Right cardiac atrium (tissue), 5 donors: ENCODE data around the gene GRID2. TPM values are rescaled to one million over a fixed set of nuclear protein-coding genes. Genes with fewer than 3 reads are reported as not detected.

Source experiments
- ATAC-seq, 2 donors: fragments of 200-7000 bp; cut with Tn5 transposase; one replicate each; pipeline versions ENCODE4 v1.8.0 to v1.9.1; 2020; ENCODE audit warnings: moderate library complexity in 2 of 2, mild to moderate bottlenecking in 1 of 2
- DNase-seq, 3 donors: peaks; one replicate each; pipeline ENCODE4 v3.0.0-alpha.2; 2020
- H3K27ac ChIP-seq: one replicate; pipeline ENCODE4 v1.5.1; 2013; ENCODE audit warnings: mild to moderate bottlenecking, low read length, control low read depth, moderate library complexity
- H3K27me3 ChIP-seq: one replicate; pipeline ENCODE4 v1.6.1; 2013; ENCODE audit not compliant: control insufficient read depth, insufficient read depth
- H3K4me1 ChIP-seq: one replicate; pipeline ENCODE4 v1.6.1; 2013; ENCODE audit warnings: low read length; ENCODE audit not compliant: control insufficient read depth, insufficient read depth
- H3K4me3 ChIP-seq: one replicate; pipeline ENCODE4 v1.5.1; 2013; ENCODE audit warnings: low read length, control low read depth
- H3K9me3 ChIP-seq: one replicate; pipeline ENCODE4 v1.6.1; 2013; ENCODE audit warnings: low read length; ENCODE audit not compliant: control insufficient read depth
- WGBS: extraction: QIAGEN DNeasy Blood & Tissue Kit; methylation state at CpG from one replicate; pipeline ENCODE4 v1.1.7; 2013; 5-methylcytosine and 5-hydroxymethylcytosine counted together
- intact Hi-C, 4 donors: fragments of 100-400 bp; cut with DNase I; formaldehyde crosslinking; loops; one replicate each; pipeline versions ENCODE4 v1.11.0 to v1.14.0; 2022 to 2023
- polyA plus RNA-seq: library from polyadenylated mRNA; stranded (reverse); fragments of 200-250 nt; gene quantifications from one replicate; pipeline ENCODE4 v1.2.3, GENCODE V29; 2013
- total RNA-seq, 4 donors: library from RNA; stranded (reverse); fragmentation: NEBNext Ultra II Directional; extraction: Animal tissue kit (Norgen Biotek cat#: 25700); gene quantifications; one replicate each; pipeline ENCODE4 v1.2.1, GENCODE V29; 2021
- donor health status: healthy with polysubstance abuse.
- donor health status: DM: no; HTN: yes; CAD: no.
- donor health status: DM: no; HTN: no; CAD: no.
- donor health status: DM: no; HTN: yes; CAD: no; lungs with severe emphysema.
- donor health status: DM: yes; HTN: yes; CAD: no.

Gene GRID2
- total and polyA plus RNA-seq, 5 donors: 0.09 to 1.0 (median 0.47) TPM

- intact Hi-C loops: no loop called here
- H3K4me1 ChIP-seq: no peaks in the 10 kb centered on the region
- no peak overlapping the region for H3K27ac ChIP-seq
- DNase-seq (no peak), ATAC-seq (no peak)
- no peak overlapping the region for H3K4me3 ChIP-seq
- H3K9me3 ChIP-seq: no peaks in the 10 kb centered on the region
- no peaks in the 10 kb centered on the region for H3K27me3 ChIP-seq
- WGBS: 41% methylated on average over 2 of the region's 2 CpGs
Observed at GRCh38 chr4:93199492-93199891, 895.7 kb downstream of the GRID2 start.

- WGBS: 31% methylated on average over 4 of the region's 4 CpGs
- H3K9me3 ChIP-seq: no peaks in the 10 kb centered on the region
Observed at GRCh38 chr4:93201471-93202096, 897.8 kb downstream of the GRID2 start.

GRCh38 chr4:93203708-93204107, 899.9 kb downstream of the GRID2 start:
- H3K9me3 ChIP-seq: no peaks in the 10 kb centered on the region
- intact Hi-C loops: no loop called here
- ATAC-seq (peak; percentile 31 to 39), DNase-seq (peak in 2 of 3 donors; percentile 17 to 33)
- no peaks in the 10 kb centered on the region for H3K27me3 ChIP-seq
- H3K27ac ChIP-seq: no peak overlapping the region
- WGBS: 77% methylated on average over 4 of the region's 4 CpGs
- no peak overlapping the region for H3K4me3 ChIP-seq
- no peaks in the 10 kb centered on the region for H3K4me1 ChIP-seq

More at GRCh38 chr4:93201471-93202096, 897.8 kb downstream of the GRID2 start:
- Histone ChIP-seq H3K4me1 (no peaks in the 10 kb centered on the region), H3K27me3 (no peaks in the 10 kb centered on the region), H3K4me3 (no peak overlapping the region), H3K27ac (no peak overlapping the region)
- DNase-seq (no peak), ATAC-seq (no peak)
- intact Hi-C loops: no loop called here

GRCh38 chr4:93212250-93212649, 908.5 kb downstream of the GRID2 start:
- intact Hi-C loops: no loop called here
- Histone ChIP-seq H3K4me3 (no peak overlapping the region), H3K9me3 (no peaks in the 10 kb centered on the region), H3K27me3 (no peaks in the 10 kb centered on the region), H3K4me1 (no peaks in the 10 kb centered on the region), H3K27ac (no peak overlapping the region)
- WGBS: 76% methylated on average over 3 of the region's 3 CpGs
- no peak for ATAC-seq
- DNase-seq: no peak

GRCh38 chr4:93216646-93217045, 912.9 kb downstream of the GRID2 start:
- no peak overlapping the region for H3K27ac ChIP-seq
- intact Hi-C loops: no loop called here
- DNase-seq (no peak), ATAC-seq (no peak)
- WGBS: 61% methylated on average over 8 of the region's 8 CpGs
- H3K4me1 ChIP-seq: no peaks in the 10 kb centered on the region
- no peak overlapping the region for H3K4me3 ChIP-seq
- no peaks in the 10 kb centered on the region for H3K9me3 ChIP-seq
- H3K27me3 ChIP-seq: no peaks in the 10 kb centered on the region

GRCh38 chr4:93217431-93217830, 913.7 kb downstream of the GRID2 start:
- no peaks in the 10 kb centered on the region for H3K27me3 ChIP-seq
- WGBS: 81% methylated on average over 2 of the region's 2 CpGs
- intact Hi-C loops: no loop called here
- H3K4me3 ChIP-seq: no peak overlapping the region
- H3K27ac ChIP-seq: no peak overlapping the region
- ATAC-seq (no peak), DNase-seq (no peak)
- no peaks in the 10 kb centered on the region for H3K4me1 ChIP-seq
- H3K9me3 ChIP-seq: no peaks in the 10 kb centered on the region

GRCh38 chr4:93221771-93222170, 918.0 kb downstream of the GRID2 start:
- no peak overlapping the region for H3K27ac ChIP-seq
- WGBS: 85% methylated on average over 8 of the region's 8 CpGs

GRCh38 chr4:93228021-93228420, 924.3 kb downstream of the GRID2 start:
- H3K9me3 ChIP-seq: no peaks in the 10 kb centered on the region
- no peak overlapping the region for H3K4me3 ChIP-seq
- no peak overlapping the region for H3K27ac ChIP-seq
- no peak for ATAC-seq
- WGBS: 68% methylated on average over 3 of the region's 3 CpGs
- no peak for DNase-seq
- no peaks in the 10 kb centered on the region for H3K4me1 ChIP-seq
- H3K27me3 ChIP-seq: no peaks in the 10 kb centered on the region
- intact Hi-C loops: no loop called here

More at GRCh38 chr4:93221771-93222170, 918.0 kb downstream of the GRID2 start:
- Histone ChIP-seq H3K27me3 (no peaks in the 10 kb centered on the region), H3K4me3 (no peak overlapping the region), H3K9me3 (no peaks in the 10 kb centered on the region), H3K4me1 (no peaks in the 10 kb centered on the region)
- ATAC-seq (no peak), DNase-seq (no peak)
- intact Hi-C loops: no loop called here

- DNase-seq: no peak
- Histone ChIP-seq H3K4me1 (no peaks in the 10 kb centered on the region), H3K27me3 (no peaks in the 10 kb centered on the region), H3K4me3 (no peak overlapping the region), H3K27ac (no peak overlapping the region), H3K9me3 (no peaks in the 10 kb centered on the region)
- no peak for ATAC-seq
- intact Hi-C loops: no loop called here
- 55% methylated on average over 2 of the region's 2 CpGs for WGBS
Observed at GRCh38 chr4:93232883-93233282, 929.1 kb downstream of the GRID2 start.

GRCh38 chr4:93237521-93237920, 933.8 kb downstream of the GRID2 start:
- Histone ChIP-seq H3K27ac (no peak overlapping the region), H3K9me3 (no peaks in the 10 kb centered on the region), H3K4me1 (no peaks in the 10 kb centered on the region), H3K4me3 (no peak overlapping the region), H3K27me3 (no peaks in the 10 kb centered on the region)
- intact Hi-C loops: no loop called here
- WGBS: 73% methylated on average over 2 of the region's 2 CpGs
- DNase-seq: no peak
- ATAC-seq: no peak

GRCh38 chr4:93243262-93243661, 939.5 kb downstream of the GRID2 start:
- H3K27ac ChIP-seq: no peak overlapping the region
- no peak for ATAC-seq
- no peak overlapping the region for H3K4me3 ChIP-seq
- 89% methylated on average over 2 of the region's 2 CpGs for WGBS
- DNase-seq: no peak
- no peaks in the 10 kb centered on the region for H3K9me3 ChIP-seq
- intact Hi-C loops: no loop called here
- no peaks in the 10 kb centered on the region for H3K27me3 ChIP-seq
- no peaks in the 10 kb centered on the region for H3K4me1 ChIP-seq

- Histone ChIP-seq H3K9me3 (no peaks in the 10 kb centered on the region), H3K4me3 (no peak overlapping the region), H3K27me3 (no peaks in the 10 kb centered on the region), H3K4me1 (no peaks in the 10 kb centered on the region), H3K27ac (no peak overlapping the region)
- 89% methylated on average over 3 of the region's 3 CpGs for WGBS
- ATAC-seq (no peak), DNase-seq (no peak)
- intact Hi-C loops: no loop called here
Observed at GRCh38 chr4:93261207-93261606, 957.4 kb downstream of the GRID2 start.
